Measurements from ENCODE around the gene PANK4. TPM values are rescaled to one million over a fixed set of nuclear protein-coding genes. Genes with fewer than 3 reads are reported as not detected.

PANK4 gene
- polyA plus RNA-seq, 2 of the 4 experiments (the other 2 are of a cell fraction) = 8.1 to 13.8 TPM

DNA sequence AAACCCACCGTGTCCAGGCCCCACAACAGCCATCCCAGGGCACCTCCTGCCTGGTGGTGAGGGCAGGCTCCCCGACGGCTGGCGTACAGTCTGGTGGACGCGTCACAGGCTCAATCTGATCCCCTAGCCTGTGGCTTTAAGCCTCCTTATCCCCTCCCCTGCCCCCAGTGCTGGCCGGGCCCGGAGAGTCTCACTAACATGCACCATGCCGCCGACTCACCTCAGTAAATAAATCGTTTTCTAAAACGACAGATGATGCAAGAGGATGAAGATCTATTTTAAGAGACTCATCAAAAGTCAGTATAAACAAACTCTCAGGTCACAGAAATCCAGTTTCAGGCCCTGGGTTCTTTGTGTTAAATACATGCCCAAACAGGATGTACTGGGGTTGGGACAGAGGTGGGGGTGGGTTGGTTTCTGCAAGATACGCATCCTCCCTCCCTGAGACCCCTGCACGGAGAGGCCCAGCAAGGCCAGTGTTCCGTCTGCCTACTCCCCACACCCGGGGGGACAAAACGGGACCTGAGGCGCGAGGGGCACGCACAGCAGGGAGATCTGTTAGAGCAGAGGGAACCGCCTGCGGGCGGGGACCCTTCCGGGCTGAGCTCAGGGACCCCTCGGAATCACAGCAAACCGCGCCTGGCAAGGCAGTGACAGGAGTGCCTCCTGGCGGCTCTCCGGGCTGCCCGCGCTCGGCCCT, 3.1 kb downstream of the PANK4 start:
- WGBS (ENCODE audit: missing lambda C conversion rate) = 57% methylated on average over 19 of the region's 32 CpGs
- POLR2A ChIA-PET = no interaction called here
- H3K4me3 ChIP-seq = no peak overlapping the region
- H3K4me2 ChIP-seq = peak overlapping the region; percentile 89
- ATAC-seq (no peak), DNase-seq (ENCODE audit: low read depth in 1 of 2, low spot score in 1 of 2) (no peak), FAIRE-seq (no peak)
- H3K9me3 ChIP-seq = no peaks in the 10 kb centered on the region
- CTCF ChIA-PET = interaction anchor here (1.7 to 2.7 kb wide), 3 partner anchors 24 to 901 kb away, joined by 3 to 7 read pairs (median 6); no protein-coding TSS in a partner anchor
- peak overlapping the region; percentile 59 to 73 for H3K27ac ChIP-seq
- no peak for TF ChIP-seq FOXS1 (CRISPR knock-in tag; IDR thresholded peaks at IDR 0.05)
- TF ChIP-seq NR3C1 (IDR thresholded peaks at IDR 0.05) = no peak
- TF ChIP-seq CBX2 (IDR thresholded peaks at IDR 0.05; ENCODE audit: borderline replicate concordance, low read depth) = no peak
- TF ChIP-seq BCL3 (IDR thresholded peaks at IDR 0.05) = no peak
- no peak for TF ChIP-seq RARB (CRISPR knock-in tag; IDR thresholded peaks at IDR 0.05)
- no peak for TF ChIP-seq GATA3 (IDR thresholded peaks at IDR 0.05; ENCODE audit: borderline replicate concordance)
- TF ChIP-seq CTCF (IDR thresholded peaks at IDR 0.05) = no peak
- no peak for TF ChIP-seq CHD2 (IDR thresholded peaks at IDR 0.05; ENCODE audit: low read length, partially characterized antibody)
- TF ChIP-seq POLR2A (IDR thresholded peaks at IDR 0.05; ENCODE audit: low read length) = no peak
- no peak for TF ChIP-seq RNF2 (IDR thresholded peaks at IDR 0.05; ENCODE audit: borderline replicate concordance, low read depth)
- TF ChIP-seq ZC3H11A (IDR thresholded peaks at IDR 0.05) = no peak
- no peak for TF ChIP-seq JUN (IDR thresholded peaks at IDR 0.05)
- no peak for TF ChIP-seq SREBF2 (IDR thresholded peaks at IDR 0.05)
- TF ChIP-seq HOXB13 (CRISPR knock-in tag; IDR thresholded peaks at IDR 0.05; ENCODE audit: low read depth) = no peak
- no peak for TF ChIP-seq EHF (CRISPR knock-in tag; IDR thresholded peaks at IDR 0.05)
- no peak for TF ChIP-seq ZSCAN20 (CRISPR knock-in tag; IDR thresholded peaks at IDR 0.05)
- no peak for TF ChIP-seq JUNB (IDR thresholded peaks at IDR 0.05)
- TF ChIP-seq TFCP2L1 (CRISPR knock-in tag; IDR thresholded peaks at IDR 0.05) = no peak
- TF ChIP-seq POLR2AphosphoS2 (conservative IDR thresholded peaks at IDR 0.05; ENCODE audit: low read length) = no peak
- TF ChIP-seq ZFP36 (IDR thresholded peaks at IDR 0.05; ENCODE audit: borderline replicate concordance, partially characterized antibody) = no peak
- H3K4me1 ChIP-seq = peaks cover 34% of the 10 kb centered on the region

DNA sequence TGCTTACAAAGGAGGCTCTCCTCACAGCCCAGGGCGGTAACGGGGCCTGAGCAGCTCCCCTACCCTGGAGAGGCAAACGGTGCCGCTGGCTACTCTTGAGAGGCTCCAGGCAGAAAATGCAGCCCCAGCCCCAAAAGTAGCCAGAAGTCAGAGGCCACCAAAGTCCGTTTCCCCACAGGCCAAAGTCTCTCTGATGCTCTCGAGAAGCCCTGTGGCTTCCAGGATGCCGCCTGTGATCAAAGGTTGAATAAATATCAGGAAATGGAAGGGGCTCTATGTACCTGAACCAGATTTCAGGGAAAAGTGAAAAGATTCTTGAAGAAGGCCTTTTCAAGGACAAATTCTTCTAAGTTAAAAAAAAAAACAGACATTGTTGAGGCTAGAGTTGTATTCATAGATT, 4.2 kb downstream of the PANK4 start:
- FAIRE-seq (no peak), DNase-seq (ENCODE audit: low read depth in 1 of 2, low spot score in 1 of 2) (no peak), ATAC-seq (no peak)
- 94% methylated on average over 6 of the region's 7 CpGs for WGBS (ENCODE audit: missing lambda C conversion rate)
- no peak overlapping the region for H3K27ac ChIP-seq
- ChIA-PET POLR2A (no interaction called here), CTCF (no interaction called here)
- H3K4me2 ChIP-seq = no peak overlapping the region
- no peak for TF ChIP-seq POLR2AphosphoS2 (conservative IDR thresholded peaks at IDR 0.05; ENCODE audit: low read length)
- TF ChIP-seq BCL3 (IDR thresholded peaks at IDR 0.05) = no peak
- TF ChIP-seq, protein P1, sequence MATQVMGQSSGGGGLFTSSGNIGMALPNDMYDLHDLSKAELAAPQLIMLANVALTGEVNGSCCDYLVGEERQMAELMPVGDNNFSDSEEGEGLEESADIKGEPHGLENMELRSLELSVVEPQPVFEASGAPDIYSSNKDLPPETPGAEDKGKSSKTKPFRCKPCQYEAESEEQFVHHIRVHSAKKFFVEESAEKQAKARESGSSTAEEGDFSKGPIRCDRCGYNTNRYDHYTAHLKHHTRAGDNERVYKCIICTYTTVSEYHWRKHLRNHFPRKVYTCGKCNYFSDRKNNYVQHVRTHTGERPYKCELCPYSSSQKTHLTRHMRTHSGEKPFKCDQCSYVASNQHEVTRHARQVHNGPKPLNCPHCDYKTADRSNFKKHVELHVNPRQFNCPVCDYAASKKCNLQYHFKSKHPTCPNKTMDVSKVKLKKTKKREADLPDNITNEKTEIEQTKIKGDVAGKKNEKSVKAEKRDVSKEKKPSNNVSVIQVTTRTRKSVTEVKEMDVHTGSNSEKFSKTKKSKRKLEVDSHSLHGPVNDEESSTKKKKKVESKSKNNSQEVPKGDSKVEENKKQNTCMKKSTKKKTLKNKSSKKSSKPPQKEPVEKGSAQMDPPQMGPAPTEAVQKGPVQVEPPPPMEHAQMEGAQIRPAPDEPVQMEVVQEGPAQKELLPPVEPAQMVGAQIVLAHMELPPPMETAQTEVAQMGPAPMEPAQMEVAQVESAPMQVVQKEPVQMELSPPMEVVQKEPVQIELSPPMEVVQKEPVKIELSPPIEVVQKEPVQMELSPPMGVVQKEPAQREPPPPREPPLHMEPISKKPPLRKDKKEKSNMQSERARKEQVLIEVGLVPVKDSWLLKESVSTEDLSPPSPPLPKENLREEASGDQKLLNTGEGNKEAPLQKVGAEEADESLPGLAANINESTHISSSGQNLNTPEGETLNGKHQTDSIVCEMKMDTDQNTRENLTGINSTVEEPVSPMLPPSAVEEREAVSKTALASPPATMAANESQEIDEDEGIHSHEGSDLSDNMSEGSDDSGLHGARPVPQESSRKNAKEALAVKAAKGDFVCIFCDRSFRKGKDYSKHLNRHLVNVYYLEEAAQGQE (IDR thresholded peaks at IDR 0.05) = no peak
- no peak for TF ChIP-seq CEBPB (IDR thresholded peaks at IDR 0.05)
- TF ChIP-seq EHMT2 (IDR thresholded peaks at IDR 0.05; ENCODE audit: low read depth) = no peak
- no peak for TF ChIP-seq CBX8 (IDR thresholded peaks at IDR 0.05)
- TF ChIP-seq NR3C1 (IDR thresholded peaks at IDR 0.05) = no peak
- H3K4me1 ChIP-seq = peaks cover 32% of the 10 kb centered on the region
- no peaks in the 10 kb centered on the region for H3K9me3 ChIP-seq
- H3K4me3 ChIP-seq = no peak overlapping the region

Measured in A549 (cell line).